ENCODE results near the gene KIAA1614.

KIAA1614 gene

GRCh38 chr1:180937012-180937372 lies 24.3 kb downstream of the KIAA1614 start:
- no peak for TF ChIP-seq ZNF274 (IDR thresholded peaks at IDR 0.05; ENCODE audit: low read depth, low read length)

DNA sequence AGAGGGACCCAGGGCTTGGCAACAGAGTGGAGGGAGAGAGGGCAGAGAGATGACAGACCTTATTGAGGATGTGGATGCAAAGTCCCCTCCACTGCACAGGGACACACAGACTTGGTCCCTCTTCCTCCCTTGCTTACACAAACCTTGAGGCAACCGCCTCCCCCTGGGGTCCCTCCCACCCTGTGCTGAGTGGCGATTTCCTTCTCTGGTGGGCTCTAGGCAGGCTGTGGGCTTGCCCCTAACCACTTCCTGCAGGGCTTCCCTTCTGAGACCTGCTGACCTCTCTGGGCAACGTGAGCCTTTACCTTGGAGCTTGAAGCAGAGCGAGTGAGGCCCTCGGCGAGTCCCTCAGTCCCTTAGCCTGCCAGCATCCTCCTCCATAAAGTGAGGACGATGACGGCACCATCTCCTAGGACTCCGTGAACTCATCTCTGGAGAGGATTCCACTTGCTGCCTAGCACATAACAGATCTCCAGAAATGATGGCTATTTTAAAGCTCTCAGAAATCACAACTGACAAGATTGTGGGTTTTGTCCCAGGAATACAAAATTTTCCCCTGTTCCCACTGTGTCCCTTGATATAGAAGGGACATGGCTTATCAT lies 25.0 kb downstream of the KIAA1614 start:
- H3K4me3 ChIP-seq (ENCODE audit: low read length): no peak overlapping the region
- TF ChIP-seq ZNF274 (IDR thresholded peaks at IDR 0.05; ENCODE audit: low read depth, low read length): no peak

More at GRCh38 chr1:180937012-180937372, 24.3 kb downstream of the KIAA1614 start:
- H3K4me3 ChIP-seq (ENCODE audit: low read length): no peak overlapping the region

GRCh38 chr1:180939073-180939710 lies 26.5 kb downstream of the KIAA1614 start:
- H3K4me3 ChIP-seq (ENCODE audit: low read length): no peak overlapping the region
- no peak for TF ChIP-seq ZNF274 (IDR thresholded peaks at IDR 0.05; ENCODE audit: low read depth, low read length)

- no peak overlapping the region for H3K4me3 ChIP-seq (ENCODE audit: low read length)
- TF ChIP-seq ZNF274 (IDR thresholded peaks at IDR 0.05; ENCODE audit: low read depth, low read length): no peak
Measured at GRCh38 chr1:180939711-180940103, 27.0 kb downstream of the KIAA1614 start.

DNA sequence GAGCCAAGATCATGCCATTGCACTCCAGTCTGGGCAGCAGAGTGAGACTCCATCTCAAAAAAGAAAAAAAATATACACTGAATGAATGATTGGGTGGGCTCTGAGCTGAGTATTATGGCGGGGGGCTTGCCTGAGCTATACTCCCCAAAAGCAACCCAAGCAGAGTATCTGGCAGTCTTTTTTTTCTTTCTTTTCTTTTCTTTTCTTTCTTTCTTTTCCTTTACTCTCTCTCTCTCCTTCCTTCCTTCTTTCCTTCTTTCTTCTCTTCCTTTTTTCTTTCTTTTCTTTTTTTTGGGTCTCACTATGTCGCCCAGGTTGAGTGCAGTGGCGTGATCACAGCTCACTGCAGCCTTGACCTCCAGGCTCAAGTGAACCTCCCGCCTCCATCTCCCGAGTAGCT lies 27.7 kb downstream of the KIAA1614 start:
- H3K4me3 ChIP-seq (ENCODE audit: low read length): no peak overlapping the region
- TF ChIP-seq ZNF274 (IDR thresholded peaks at IDR 0.05; ENCODE audit: low read depth, low read length): no peak

GRCh38 chr1:180941518-180942275 lies 29.0 kb downstream of the KIAA1614 start:
- no peak overlapping the region for H3K4me3 ChIP-seq (ENCODE audit: low read length)
- TF ChIP-seq ZNF274 (IDR thresholded peaks at IDR 0.05; ENCODE audit: low read depth, low read length): no peak

GRCh38 chr1:180945151-180945550 lies 32.5 kb downstream of the KIAA1614 start:
- no peak for TF ChIP-seq ZNF274 (IDR thresholded peaks at IDR 0.05; ENCODE audit: low read depth, low read length)
- no peak overlapping the region for H3K4me3 ChIP-seq (ENCODE audit: low read length)

DNA sequence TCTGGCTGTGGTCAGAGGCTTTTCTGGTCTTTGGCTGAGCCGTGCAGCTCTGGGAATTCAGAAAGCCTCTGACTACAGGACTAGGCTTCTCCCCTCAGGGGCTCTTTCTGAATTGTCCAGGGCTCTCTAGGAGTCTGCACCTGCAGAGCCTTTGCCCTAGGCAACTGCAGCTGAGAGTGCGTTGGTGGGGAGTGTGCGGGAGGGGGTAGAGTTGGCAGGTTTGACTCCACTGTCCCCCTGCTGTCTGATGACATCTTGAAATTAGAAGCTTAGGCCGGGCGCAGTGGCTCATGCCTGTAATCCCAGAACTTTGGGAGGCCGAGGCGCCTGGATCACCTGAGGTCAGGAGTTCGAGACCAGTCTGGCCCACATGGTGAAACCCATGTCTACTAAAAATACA lies 32.9 kb downstream of the KIAA1614 start:
- H3K4me3 ChIP-seq (ENCODE audit: low read length): no peak overlapping the region
- no peak for TF ChIP-seq ZNF274 (IDR thresholded peaks at IDR 0.05; ENCODE audit: low read depth, low read length)

GRCh38 chr1:180946056-180946455 lies 33.4 kb downstream of the KIAA1614 start:
- H3K4me3 ChIP-seq (ENCODE audit: low read length): no peak overlapping the region
- no peak for TF ChIP-seq ZNF274 (IDR thresholded peaks at IDR 0.05; ENCODE audit: low read depth, low read length)

- H3K4me3 ChIP-seq (ENCODE audit: low read length): no peak overlapping the region
- peak; percentile 82 for TF ChIP-seq ZNF274 (IDR thresholded peaks at IDR 0.05; ENCODE audit: low read depth, low read length)
Measured at GRCh38 chr1:180946541-180947498, 34.1 kb downstream of the KIAA1614 start.

DNA sequence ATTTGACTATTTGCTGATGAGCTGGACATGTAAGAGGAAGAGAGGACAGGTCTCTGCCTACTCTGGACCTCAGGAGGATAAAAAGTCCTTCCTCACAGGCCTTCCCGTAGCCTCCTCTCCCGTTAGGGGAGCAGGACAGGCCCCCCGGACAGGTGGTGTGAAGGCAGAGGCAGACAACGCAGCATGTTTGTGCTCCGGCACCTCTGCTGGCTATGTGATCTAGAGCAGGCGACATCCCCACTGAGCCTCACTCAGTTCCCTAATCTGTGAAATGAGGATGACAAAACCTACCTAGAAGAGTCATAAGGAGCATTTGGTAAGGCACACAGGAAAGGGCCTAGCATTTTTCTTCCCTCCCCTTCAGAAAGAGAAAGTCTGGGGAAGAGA lies 34.8 kb downstream of the KIAA1614 start:
- no peak for TF ChIP-seq ZNF274 (IDR thresholded peaks at IDR 0.05; ENCODE audit: low read depth, low read length)
- no peak overlapping the region for H3K4me3 ChIP-seq (ENCODE audit: low read length)

DNA sequence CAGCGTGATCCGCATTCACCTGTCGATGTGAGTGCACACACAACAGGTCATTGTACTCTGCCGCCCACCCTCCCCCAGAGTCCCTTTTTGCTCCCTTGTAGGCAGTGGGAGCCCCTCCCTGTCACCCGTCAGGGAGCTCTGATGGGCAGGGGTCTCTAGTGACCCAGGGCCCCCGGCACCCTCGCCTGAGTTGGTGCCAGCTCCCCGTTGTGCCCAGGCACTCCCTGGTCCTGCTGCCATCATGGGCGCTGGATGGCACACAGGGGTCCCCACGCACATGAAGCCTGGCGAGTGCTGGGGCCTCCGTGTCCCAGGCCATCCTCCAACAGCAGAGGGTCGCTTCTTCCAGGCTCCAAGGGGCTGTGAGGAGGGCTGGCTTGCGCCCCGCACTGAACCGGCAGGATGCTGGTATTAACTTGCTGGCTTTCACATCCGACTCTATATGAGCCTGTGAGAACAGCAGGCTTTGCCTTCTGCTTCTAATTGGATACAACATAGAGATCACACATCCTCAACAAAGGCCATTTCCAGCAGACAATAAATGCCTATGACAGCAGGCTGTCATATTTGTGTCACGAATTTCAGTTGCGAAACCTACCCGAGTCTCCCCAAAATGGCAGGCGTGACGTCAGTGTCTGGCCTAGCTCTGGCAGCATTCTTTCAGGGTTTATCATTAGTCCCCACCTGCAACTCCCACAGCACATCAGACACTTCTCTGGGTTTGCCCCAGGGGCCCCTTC lies 35.4 kb downstream of the KIAA1614 start:
- no peak overlapping the region for H3K4me3 ChIP-seq (ENCODE audit: low read length)
- TF ChIP-seq ZNF274 (IDR thresholded peaks at IDR 0.05; ENCODE audit: low read depth, low read length): no peak

Measured in GM08714 (cell line).